A549 (cell line): ENCODE results near the gene CAMTA1. TPM values are rescaled to one million over a fixed set of nuclear protein-coding genes. Genes with fewer than 3 reads are reported as not detected.

Source experiments
- ATAC-seq, 2 experiments: fragments of 200-7000 bp in 1 of 2; fragments of >200 bp in 1 of 2; cut with Nextera tagmentation in 1 of 2; cut with Tn5 transposase in 1 of 2; 3 replicates each; pipeline versions ENCODE4 v1.8.0 to v1.9.1; 2018 to 2020; ENCODE audit warnings: mild to moderate bottlenecking in 1 of 2, moderate library complexity in 1 of 2
- CTCF ChIA-PET: fragments of 300-600 bp; sonication (Branson Sonifier 250); formaldehyde crosslinking; extraction: SDS; loops from one replicate; lab custom pipeline; 2021; ENCODE audit warnings: antibody characterized with exemption, inconsistent platforms; lab: Yijun Ruan, JAX
- POLR2A ChIA-PET: fragments of 350-600 bp; formaldehyde crosslinking; extraction: SDS; loops from one replicate; lab custom pipeline; 2021; ENCODE audit warnings: antibody characterized with exemption, inconsistent platforms; lab: Yijun Ruan, JAX
- DNase-seq, 2 experiments: peaks; one replicate each; pipeline versions ENCODE4 v3.0.0 to v3.0.0-alpha.2; 2011 to 2016; ENCODE audit warnings: low read depth in 1 of 2, low spot score in 1 of 2
- FAIRE-seq: peaks from 2 replicates; lab custom pipeline; 2011; peaks lifted over from hg19 to GRCh38; lab: Jason Lieb, UNC
- H3K27ac ChIP-seq, 2 experiments: fragments of >200 bp; sonication (Bioruptor Twin); formaldehyde crosslinking; 3 replicates each; pipeline ENCODE4 v1.5.1; 2016 to 2017
- H3K4me1 ChIP-seq: fragments of >200 bp; sonication (Bioruptor Twin); formaldehyde crosslinking; 3 replicates; pipeline ENCODE4 v1.6.1; 2016
- H3K4me2 ChIP-seq: fragments of >200 bp; sonication (Bioruptor Twin); formaldehyde crosslinking; 3 replicates; pipeline ENCODE4 v1.6.1; 2016
- H3K4me3 ChIP-seq: fragments of >200 bp; sonication (Bioruptor Twin); formaldehyde crosslinking; 3 replicates; pipeline ENCODE4 v1.5.1; 2016
- H3K9me3 ChIP-seq: fragments of >200 bp; sonication (Bioruptor Twin); formaldehyde crosslinking; 3 replicates; pipeline ENCODE4 v1.6.1; 2016
- BCL3 ChIP-seq: fragments of >200 bp; sonication (Bioruptor Twin); formaldehyde crosslinking; IDR thresholded peaks from 3 replicates; pipeline ENCODE4 v1.6.1; 2016
- CBX2 ChIP-seq: fragments of 200-600 bp; sonication (generic); IDR thresholded peaks from 2 replicates; pipeline ENCODE4 v1.6.1; 2016; ENCODE audit warnings: low read depth, mild to moderate bottlenecking, borderline replicate concordance
- CHD4 ChIP-seq: fragments of 200-600 bp; sonication (generic); IDR thresholded peaks from 2 replicates; pipeline ENCODE4 v1.6.1; 2016; ENCODE audit warnings: antibody characterized with exemption, mild to moderate bottlenecking, borderline replicate concordance
- CTCF ChIP-seq: fragments of >200 bp; sonication (Bioruptor Twin); formaldehyde crosslinking; IDR thresholded peaks from 3 replicates; pipeline ENCODE4 v1.5.1; 2016
- EHF ChIP-seq: fragments of 250-450 bp; sonication (Bioruptor Pico); IDR thresholded peaks from 2 replicates; pipeline ENCODE4 v1.5.0; 2020; ENCODE audit warnings: mild to moderate bottlenecking
- ELK1 ChIP-seq: fragments of 150-350 bp; IDR thresholded peaks from 2 replicates; pipeline ENCODE4 v1.6.1; 2014; ENCODE audit warnings: low read depth, mild to moderate bottlenecking, low read length
- FOSB ChIP-seq: fragments of 250-450 bp; sonication (Bioruptor Pico); IDR thresholded peaks from 2 replicates; pipeline ENCODE4 v1.5.0; 2020; ENCODE audit warnings: mild to moderate bottlenecking, moderate library complexity
- FOSL2 ChIP-seq, 2 experiments: fragments of 450-650 bp in 1 of 2; fragments of >200 bp in 1 of 2; sonication (Bioruptor Twin) in 1 of 2; formaldehyde crosslinking; IDR thresholded peaks; 2 replicates each; pipeline versions ENCODE4 v1.5.0 to v1.6.1; 2016 to 2020; ENCODE audit warnings: mild to moderate bottlenecking in 1 of 2, moderate library complexity in 1 of 2
- HDAC2 ChIP-seq: fragments of 200-600 bp; sonication (generic); IDR thresholded peaks from 2 replicates; pipeline ENCODE4 v1.6.1; 2016
- HEYL ChIP-seq: fragments of 250-450 bp; sonication (Bioruptor Pico); IDR thresholded peaks from 2 replicates; pipeline ENCODE4 v1.8.0; 2021; ENCODE audit warnings: mild to moderate bottlenecking, moderate library complexity
- HMGXB4 ChIP-seq: fragments of 250-450 bp; sonication (Bioruptor Pico); IDR thresholded peaks from 2 replicates; pipeline ENCODE4 v1.5.0; 2021; ENCODE audit warnings: mild to moderate bottlenecking, moderate library complexity, borderline replicate concordance
- JUN ChIP-seq, 2 experiments: fragments of >200 bp; sonication (Bioruptor Twin); formaldehyde crosslinking; IDR thresholded peaks; 2 replicates in 1 of 2; 3 replicates in 1 of 2; pipeline ENCODE4 v1.6.1; 2016 to 2017
- KDM1A ChIP-seq: fragments of 200-600 bp; sonication (generic); IDR thresholded peaks from 2 replicates; pipeline ENCODE4 v1.6.1; 2016; ENCODE audit warnings: low read depth, mild to moderate bottlenecking
- MYC ChIP-seq: IDR thresholded peaks from 2 replicates; pipeline ENCODE4 v1.6.1; 2012; ENCODE audit warnings: mild to moderate bottlenecking, inconsistent platforms, low read length, improper control_type of control experiment, borderline replicate concordance
- NFE2L2 ChIP-seq: fragments of 150-350 bp; conservative IDR thresholded peaks from 2 replicates; pipeline ENCODE4 v1.6.1; 2014; ENCODE audit warnings: low read length
- PBX3 ChIP-seq: IDR thresholded peaks from 2 replicates; pipeline ENCODE4 v1.6.1; 2012
- POLR2A ChIP-seq: IDR thresholded peaks from 2 replicates; pipeline ENCODE4 v1.6.1; 2012; ENCODE audit warnings: mild to moderate bottlenecking, low read length
- REST ChIP-seq: fragments of 200-600 bp; sonication (generic); IDR thresholded peaks from 2 replicates; pipeline ENCODE4 v1.6.1; 2016; ENCODE audit warnings: antibody characterized with exemption, mild to moderate bottlenecking, moderate library complexity
- RFX5 ChIP-seq: fragments of 450-650 bp; IDR thresholded peaks from 2 replicates; pipeline ENCODE4 v1.7.1; 2014; ENCODE audit warnings: antibody characterized with exemption, mild to moderate bottlenecking, moderate library complexity
- SREBF2 ChIP-seq: fragments of 450-650 bp; IDR thresholded peaks from 2 replicates; pipeline ENCODE4 v1.6.1; 2014; ENCODE audit warnings: mild to moderate bottlenecking, moderate library complexity
- ZFP36 ChIP-seq: fragments of 450-650 bp; IDR thresholded peaks from 2 replicates; pipeline ENCODE4 v1.6.1; 2014; ENCODE audit warnings: borderline replicate concordance; ENCODE audit not compliant: partially characterized antibody
- ZSCAN20 ChIP-seq: fragments of 250-450 bp; sonication (Bioruptor Pico); IDR thresholded peaks from 2 replicates; pipeline ENCODE4 v1.8.0; 2022; ENCODE audit warnings: mild to moderate bottlenecking, moderate library complexity
- WGBS: methylation state at CpG from one replicate; pipeline ENCODE4 v1.1.6; 2017; ENCODE audit errors: missing lambda C conversion rate; 5-methylcytosine and 5-hydroxymethylcytosine counted together
- polyA plus RNA-seq, 4 experiments: library from polyadenylated mRNA; depleted of rRNA in 3 of 4; stranded (reverse); fragments of >200 nt; fragmentation: RNase III in 1 of 4; extraction: RNeasy Plus Mini Kit Qiagen cat#74134 plus additional on column Dnase treatment in 1 of 4; gene quantifications; 2 replicates in 3 of 4; 3 replicates in 1 of 4; pipeline ENCODE4 v1.2.3, GENCODE V29; 2011 to 2017

Gene CAMTA1
- polyA plus RNA-seq, 2 of the 4 experiments (the other 2 are of a cell fraction), result 58.8 to 75.0 TPM

- WGBS, result 93% methylated on average over 13 of the region's 13 CpGs
- DNase-seq (no peak), ATAC-seq (no peak), FAIRE-seq (no peak)
- ChIA-PET CTCF (interaction anchor here (0.7 kb wide), 1 partner anchor 8 kb away, joined by 3 read pairs; no protein-coding TSS in a partner anchor), POLR2A (no interaction called here)
- Histone ChIP-seq H3K4me3 (no peak overlapping the region), H3K27ac (no peak overlapping the region), H3K9me3 (no peaks in the 10 kb centered on the region), H3K4me1 (0 out of 3 replicates have a peak, but pooled peaks cover 4% of the 10 kb centered on the region), H3K4me2 (no peak overlapping the region)
- TF ChIP-seq HMGXB4 (no peak), FOSL2 (IDR thresholded peaks at IDR 0.05) (no peak), FOSL2 (CRISPR knock-in tag; IDR thresholded peaks at IDR 0.05) (no peak), ZSCAN20 (no peak), PBX3 (no peak), SREBF2 (no peak), EHF (CRISPR knock-in tag) (no peak), CBX2 (no peak), POLR2A (no peak), FOSB (CRISPR knock-in tag) (no peak), CHD4 (no peak), JUN (IDR thresholded peaks at IDR 0.05) (no peak), ELK1 (no peak), KDM1A (no peak), BCL3 (no peak), MYC (no peak)
Measured at GRCh38 chr1:6834366-6834765, 49.1 kb downstream of the CAMTA1 start.

- FAIRE-seq, result no peak
- WGBS, result 88% methylated on average over 3 of the region's 3 CpGs
- TF ChIP-seq MYC, result no peak
- TF ChIP-seq NFE2L2, result no peak
- TF ChIP-seq CTCF, result no peak
- no peak for TF ChIP-seq ZFP36
- TF ChIP-seq REST, result no peak
- no peak for TF ChIP-seq HEYL
- TF ChIP-seq CHD4, result no peak
- TF ChIP-seq FOSB (CRISPR knock-in tag), result no peak
- no peak for TF ChIP-seq HDAC2
- TF ChIP-seq RFX5, result no peak
- TF ChIP-seq, all 56 proteins: peak for 0
- ChIA-PET CTCF (interaction anchor here (1.0 kb wide), 1 partner anchor 33 kb away, joined by 3 read pairs; no protein-coding TSS in a partner anchor), POLR2A (no interaction called here)
- no peak for ATAC-seq
- Histone ChIP-seq H3K9me3 (no peaks in the 10 kb centered on the region), H3K4me3 (no peak overlapping the region), H3K27ac (no peak overlapping the region), H3K4me2 (no peak overlapping the region), H3K4me1 (0 out of 3 replicates have a peak, but pooled peaks cover 4% of the 10 kb centered on the region)
- DNase-seq, result no peak
Measured at GRCh38 chr1:6835139-6835538, 49.9 kb downstream of the CAMTA1 start.
